Gastrocnemius medialis (tissue), 4 donors: Measurements from ENCODE around the gene VPS26C.

ENCODE experiments used
- POLR2A ChIP-seq, 2 donors: fragments of 450-650 bp; IDR thresholded peaks; one replicate each; pipeline ENCODE4 v1.6.1; 2017; ENCODE audit warnings: antibody characterized with exemption in 2 of 2, mild to moderate bottlenecking in 2 of 2, moderate library complexity in 2 of 2
- TF ChIP-seq, protein P1 (sequence below), 5 experiments: fragments of 450-650 bp in 3 of 5; fragments of 200-600 bp in 2 of 5; sonication (generic) in 2 of 5; IDR thresholded peaks in 4 of 5; conservative IDR thresholded peaks in 1 of 5; 1 replicate in 4 of 5; 2 replicates in 1 of 5; pipeline ENCODE4 v1.5.1; 2016 to 2019; ENCODE audit warnings: antibody characterized with exemption in 5 of 5, mild to moderate bottlenecking in 3 of 5, moderate library complexity in 3 of 5

DNA sequence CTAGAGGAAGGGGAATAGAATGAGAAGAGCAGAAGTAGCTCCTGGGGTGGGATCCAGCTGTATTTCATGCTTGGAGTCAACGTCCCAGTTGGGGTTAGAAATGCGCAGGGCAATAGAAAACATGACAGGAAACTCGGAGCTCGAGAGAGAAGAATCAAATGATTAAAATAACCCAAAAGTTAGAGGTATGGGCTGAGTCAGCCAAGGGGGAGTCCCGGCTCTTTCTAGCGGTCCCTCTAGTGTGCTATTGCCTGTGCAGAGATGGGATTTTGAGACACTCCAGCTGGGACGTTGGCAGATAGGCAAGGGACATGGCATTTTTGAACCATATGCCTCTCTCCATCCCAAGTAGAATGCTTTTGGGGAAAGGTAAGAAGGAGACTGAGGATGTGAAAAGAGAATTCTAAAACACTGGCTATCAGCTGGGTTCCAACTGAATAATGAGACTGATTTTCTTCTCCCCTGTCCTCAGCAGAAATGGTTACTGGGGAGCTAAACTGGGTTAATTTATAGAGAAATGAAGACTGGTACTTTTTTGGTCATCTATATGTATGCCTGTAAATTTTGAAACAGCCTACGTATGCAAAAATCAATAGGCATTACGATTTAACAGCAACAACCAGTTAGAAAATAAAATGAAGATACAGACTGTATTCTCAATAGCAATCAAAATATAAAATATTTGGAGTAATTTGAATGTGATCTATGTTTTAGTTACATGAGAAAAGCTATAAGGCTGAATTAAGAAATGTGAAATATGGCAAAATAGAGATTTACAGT lies 7.0 kb upstream of the VPS26C start:
- TF ChIP-seq, protein P1, sequence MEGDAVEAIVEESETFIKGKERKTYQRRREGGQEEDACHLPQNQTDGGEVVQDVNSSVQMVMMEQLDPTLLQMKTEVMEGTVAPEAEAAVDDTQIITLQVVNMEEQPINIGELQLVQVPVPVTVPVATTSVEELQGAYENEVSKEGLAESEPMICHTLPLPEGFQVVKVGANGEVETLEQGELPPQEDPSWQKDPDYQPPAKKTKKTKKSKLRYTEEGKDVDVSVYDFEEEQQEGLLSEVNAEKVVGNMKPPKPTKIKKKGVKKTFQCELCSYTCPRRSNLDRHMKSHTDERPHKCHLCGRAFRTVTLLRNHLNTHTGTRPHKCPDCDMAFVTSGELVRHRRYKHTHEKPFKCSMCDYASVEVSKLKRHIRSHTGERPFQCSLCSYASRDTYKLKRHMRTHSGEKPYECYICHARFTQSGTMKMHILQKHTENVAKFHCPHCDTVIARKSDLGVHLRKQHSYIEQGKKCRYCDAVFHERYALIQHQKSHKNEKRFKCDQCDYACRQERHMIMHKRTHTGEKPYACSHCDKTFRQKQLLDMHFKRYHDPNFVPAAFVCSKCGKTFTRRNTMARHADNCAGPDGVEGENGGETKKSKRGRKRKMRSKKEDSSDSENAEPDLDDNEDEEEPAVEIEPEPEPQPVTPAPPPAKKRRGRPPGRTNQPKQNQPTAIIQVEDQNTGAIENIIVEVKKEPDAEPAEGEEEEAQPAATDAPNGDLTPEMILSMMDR (IDR thresholded peaks at IDR 0.05 in 4 of 5, conservative IDR thresholded peaks at IDR 0.05 in 1 of 5): no peak
- no peak for TF ChIP-seq POLR2A (IDR thresholded peaks at IDR 0.05)
